ENCODE results near the gene FGD2.

FGD2 gene

DNA sequence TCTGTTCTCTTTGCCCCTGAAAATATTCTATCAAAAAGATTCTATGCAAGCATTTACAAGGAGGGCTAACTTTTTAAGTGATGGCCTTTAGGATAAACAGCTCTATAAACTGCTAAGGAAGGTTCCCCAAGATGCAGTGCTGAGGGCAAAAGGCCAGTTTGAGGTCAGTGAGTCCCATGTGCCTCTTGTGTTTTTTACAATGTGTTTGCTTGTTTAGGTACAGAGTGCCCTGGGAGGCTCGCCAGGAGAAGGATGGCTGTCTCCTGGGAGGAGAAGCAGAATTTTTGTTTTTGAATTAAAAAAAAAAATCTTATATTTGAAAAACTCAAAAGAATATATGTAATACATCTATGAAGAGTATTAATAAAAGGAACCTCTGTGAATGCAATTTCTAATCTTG is 32.3 kb upstream of the FGD2 start:
- no peaks in the 10 kb centered on the region for H4K20me1 ChIP-seq (ENCODE audit: low read depth, low read length)
- no peaks in the 10 kb centered on the region for H3K9me3 ChIP-seq (ENCODE audit: insufficient read depth, low read length)
- H3F3A ChIP-seq (ENCODE audit: insufficient read depth): no peaks in the 10 kb centered on the region
- peaks cover 3% of the 10 kb centered on the region; the same call in 1 of the 2 replicates for H3K79me2 ChIP-seq (ENCODE audit: insufficient read depth, low read length)
- no peaks in the 10 kb centered on the region for H3K9me2 ChIP-seq (replicated peaks; ENCODE audit: insufficient read depth, low read length)
- no peak overlapping the region for H3K9ac ChIP-seq (ENCODE audit: low read length)
- TF ChIP-seq CTCF (IDR thresholded peaks at IDR 0.05; ENCODE audit: insufficient read depth, low read length, poor library complexity, severe bottlenecking) (no peak), EZH2phosphoT487 (conservative IDR thresholded peaks at IDR 0.05; ENCODE audit: low read length) (no peak)
- H3K36me3 ChIP-seq (ENCODE audit: low read length): peaks cover 32% of the 10 kb centered on the region; the same call in 1 of the 2 replicates
- no peak overlapping the region for H3K4me2 ChIP-seq (ENCODE audit: low read depth, low read length, poor library complexity, severe bottlenecking)
- no peak overlapping the region for H2AFZ ChIP-seq (ENCODE audit: low read depth, low read length, severe bottlenecking)
- H3K4me3 ChIP-seq (ENCODE audit: insufficient read depth, low read length, poor library complexity, severe bottlenecking): no peak overlapping the region
- H3K27me3 ChIP-seq (ENCODE audit: low read length): no peaks in the 10 kb centered on the region
- no peak overlapping the region for H3K27ac ChIP-seq (ENCODE audit: low read depth, low read length)

GRCh38 chr6:36973647-36974046 is 31.8 kb upstream of the FGD2 start:
- Histone ChIP-seq H3K79me2 (ENCODE audit: insufficient read depth, low read length) (peaks cover 8% of the 10 kb centered on the region; the same call in 1 of the 2 replicates), H3K9ac (ENCODE audit: low read length) (no peak overlapping the region), H3K9me3 (ENCODE audit: insufficient read depth, low read length) (no peaks in the 10 kb centered on the region), H3K4me2 (ENCODE audit: low read depth, low read length, poor library complexity, severe bottlenecking) (no peak overlapping the region), H4K20me1 (ENCODE audit: low read depth, low read length) (no peaks in the 10 kb centered on the region), H3F3A (ENCODE audit: insufficient read depth) (no peaks in the 10 kb centered on the region), H3K9me2 (replicated peaks; ENCODE audit: insufficient read depth, low read length) (no peaks in the 10 kb centered on the region), H3K36me3 (ENCODE audit: low read length) (peaks cover 32% of the 10 kb centered on the region; the same call in 1 of the 2 replicates), H3K27me3 (ENCODE audit: low read length) (no peaks in the 10 kb centered on the region), H3K4me3 (ENCODE audit: insufficient read depth, low read length, poor library complexity, severe bottlenecking) (no peak overlapping the region), H2AFZ (ENCODE audit: low read depth, low read length, severe bottlenecking) (no peak overlapping the region), H3K27ac (ENCODE audit: low read depth, low read length) (no peak overlapping the region)
- no peak for TF ChIP-seq CTCF (IDR thresholded peaks at IDR 0.05; ENCODE audit: insufficient read depth, low read length, poor library complexity, severe bottlenecking)

- no peak overlapping the region for H3K27ac ChIP-seq (ENCODE audit: low read depth, low read length)
- H3F3A ChIP-seq (ENCODE audit: insufficient read depth): no peaks in the 10 kb centered on the region
- H3K9me2 ChIP-seq (replicated peaks; ENCODE audit: insufficient read depth, low read length): no peaks in the 10 kb centered on the region
- no peak overlapping the region for H3K4me2 ChIP-seq (ENCODE audit: low read depth, low read length, poor library complexity, severe bottlenecking)
- H2AFZ ChIP-seq (ENCODE audit: low read depth, low read length, severe bottlenecking): no peak overlapping the region
- peaks cover 32% of the 10 kb centered on the region; the same call in 1 of the 2 replicates for H3K36me3 ChIP-seq (ENCODE audit: low read length)
- no peaks in the 10 kb centered on the region for H4K20me1 ChIP-seq (ENCODE audit: low read depth, low read length)
- no peaks in the 10 kb centered on the region for H3K27me3 ChIP-seq (ENCODE audit: low read length)
- no peak overlapping the region for H3K9ac ChIP-seq (ENCODE audit: low read length)
- peaks cover 26% of the 10 kb centered on the region for H3K79me2 ChIP-seq (ENCODE audit: insufficient read depth, low read length)
- no peak overlapping the region for H3K4me3 ChIP-seq (ENCODE audit: insufficient read depth, low read length, poor library complexity, severe bottlenecking)
- H3K9me3 ChIP-seq (ENCODE audit: insufficient read depth, low read length): no peaks in the 10 kb centered on the region
- no peak for TF ChIP-seq EZH2phosphoT487 (conservative IDR thresholded peaks at IDR 0.05; ENCODE audit: low read length)
Measured at GRCh38 chr6:36975231-36976006, 30.0 kb upstream of the FGD2 start.

GRCh38 chr6:36976007-36976264 is 29.5 kb upstream of the FGD2 start:
- H4K20me1 ChIP-seq (ENCODE audit: low read depth, low read length): no peaks in the 10 kb centered on the region
- H2AFZ ChIP-seq (ENCODE audit: low read depth, low read length, severe bottlenecking): no peak overlapping the region
- H3K79me2 ChIP-seq (ENCODE audit: insufficient read depth, low read length): peaks cover 31% of the 10 kb centered on the region
- no peaks in the 10 kb centered on the region for H3K9me2 ChIP-seq (replicated peaks; ENCODE audit: insufficient read depth, low read length)
- H3K9ac ChIP-seq (ENCODE audit: low read length): no peak overlapping the region
- H3K4me3 ChIP-seq (ENCODE audit: insufficient read depth, low read length, poor library complexity, severe bottlenecking): no peak overlapping the region
- no peak overlapping the region for H3K27ac ChIP-seq (ENCODE audit: low read depth, low read length)
- no peaks in the 10 kb centered on the region for H3K27me3 ChIP-seq (ENCODE audit: low read length)
- no peaks in the 10 kb centered on the region for H3K9me3 ChIP-seq (ENCODE audit: insufficient read depth, low read length)
- no peaks in the 10 kb centered on the region for H3F3A ChIP-seq (ENCODE audit: insufficient read depth)
- no peak overlapping the region for H3K4me2 ChIP-seq (ENCODE audit: low read depth, low read length, poor library complexity, severe bottlenecking)
- peaks cover 32% of the 10 kb centered on the region; the same call in 1 of the 2 replicates for H3K36me3 ChIP-seq (ENCODE audit: low read length)
- TF ChIP-seq EZH2phosphoT487 (conservative IDR thresholded peaks at IDR 0.05; ENCODE audit: low read length) (no peak), CTCF (IDR thresholded peaks at IDR 0.05; ENCODE audit: insufficient read depth, low read length, poor library complexity, severe bottlenecking) (no peak)
